Right lobe of liver (tissue), 4 donors: ENCODE measurements around the gene CLEC2L.

Experiments used
- POLR2A ChIP-seq: fragments of 450-650 bp; IDR thresholded peaks from one replicate; pipeline ENCODE4 v1.6.1; 2017; ENCODE audit warnings: antibody characterized with exemption, mild to moderate bottlenecking
- TF ChIP-seq, protein P1 (sequence below), 4 donors: fragments of 200-600 bp in 3 of 4; fragments of 450-650 bp in 1 of 4; IDR thresholded peaks; one replicate each; pipeline versions ENCODE4 v1.5.1 to v1.8.0; 2016 to 2022; ENCODE audit warnings: antibody characterized with exemption in 4 of 4, mild to moderate bottlenecking in 2 of 4
- donor health status: DM: no; HTN: no; CAD: no.
- donor health status: DM: no; HTN: no; CAD: no.
- donor health status: DM: no; HTN: yes; CAD: no.

DNA sequence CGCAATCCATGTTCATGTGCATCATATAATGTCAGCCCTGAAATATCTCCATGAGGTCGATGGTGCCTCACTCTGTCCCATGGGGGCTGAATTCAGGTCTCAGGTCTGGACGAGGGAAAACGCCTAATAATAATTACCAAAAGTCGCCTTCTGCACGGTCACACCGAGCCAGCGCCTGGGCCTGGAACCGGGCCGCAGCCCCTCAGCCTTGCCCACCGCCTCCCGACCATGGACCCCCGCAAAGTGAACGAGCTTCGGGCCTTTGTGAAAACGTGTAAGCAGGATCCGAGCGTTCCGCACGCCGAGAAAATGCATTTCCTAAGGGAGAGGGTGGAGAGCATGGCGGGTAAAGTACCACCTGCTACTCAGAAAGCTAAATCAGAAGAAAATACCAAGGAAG, 21.3 kb upstream of the CLEC2L start:
- TF ChIP-seq, protein P1, sequence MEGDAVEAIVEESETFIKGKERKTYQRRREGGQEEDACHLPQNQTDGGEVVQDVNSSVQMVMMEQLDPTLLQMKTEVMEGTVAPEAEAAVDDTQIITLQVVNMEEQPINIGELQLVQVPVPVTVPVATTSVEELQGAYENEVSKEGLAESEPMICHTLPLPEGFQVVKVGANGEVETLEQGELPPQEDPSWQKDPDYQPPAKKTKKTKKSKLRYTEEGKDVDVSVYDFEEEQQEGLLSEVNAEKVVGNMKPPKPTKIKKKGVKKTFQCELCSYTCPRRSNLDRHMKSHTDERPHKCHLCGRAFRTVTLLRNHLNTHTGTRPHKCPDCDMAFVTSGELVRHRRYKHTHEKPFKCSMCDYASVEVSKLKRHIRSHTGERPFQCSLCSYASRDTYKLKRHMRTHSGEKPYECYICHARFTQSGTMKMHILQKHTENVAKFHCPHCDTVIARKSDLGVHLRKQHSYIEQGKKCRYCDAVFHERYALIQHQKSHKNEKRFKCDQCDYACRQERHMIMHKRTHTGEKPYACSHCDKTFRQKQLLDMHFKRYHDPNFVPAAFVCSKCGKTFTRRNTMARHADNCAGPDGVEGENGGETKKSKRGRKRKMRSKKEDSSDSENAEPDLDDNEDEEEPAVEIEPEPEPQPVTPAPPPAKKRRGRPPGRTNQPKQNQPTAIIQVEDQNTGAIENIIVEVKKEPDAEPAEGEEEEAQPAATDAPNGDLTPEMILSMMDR (IDR thresholded peaks at IDR 0.05): no peak
- TF ChIP-seq POLR2A: no peak
